ENCODE data around the gene GAREM1.

GAREM1 gene

GRCh38 chr18:32219431-32220018, 251.2 kb downstream of the GAREM1 start:
- Histone ChIP-seq H3K9me3 (ENCODE audit: low read length) (no peaks in the 10 kb centered on the region), H3K9ac (ENCODE audit: low read length) (no peak overlapping the region), H3K36me3 (ENCODE audit: insufficient read depth, low read length) (no peaks in the 10 kb centered on the region), H3K9me2 (ENCODE audit: low read depth, low read length) (no peaks in the 10 kb centered on the region), H3F3A (ENCODE audit: insufficient read depth, low read length) (no peaks in the 10 kb centered on the region), H4K20me1 (ENCODE audit: insufficient read depth, low read length) (no peaks in the 10 kb centered on the region), H3K79me2 (ENCODE audit: insufficient read depth, low read length) (no peaks in the 10 kb centered on the region), H3K4me2 (ENCODE audit: low read length) (no peak overlapping the region), H3K4me3 (ENCODE audit: low read depth, low read length, poor library complexity, severe bottlenecking) (no peak overlapping the region), H3K4me1 (ENCODE audit: insufficient read depth, low read length, severe bottlenecking) (no peaks in the 10 kb centered on the region), H3K27ac (ENCODE audit: low read depth, low read length, poor library complexity, severe bottlenecking) (no peak overlapping the region), H3K27me3 (ENCODE audit: insufficient read depth, low read length) (no peaks in the 10 kb centered on the region), H2AFZ (ENCODE audit: low read length) (no peak overlapping the region)
- TF ChIP-seq EZH2 (IDR thresholded peaks at IDR 0.05; ENCODE audit: borderline replicate concordance, low read length), result no peak
- no peak for TF ChIP-seq CTCF (IDR thresholded peaks at IDR 0.05; ENCODE audit: low read length)

- Histone ChIP-seq H3K9me3 (ENCODE audit: low read length) (no peaks in the 10 kb centered on the region), H3K79me2 (ENCODE audit: insufficient read depth, low read length) (no peaks in the 10 kb centered on the region), H3K36me3 (ENCODE audit: insufficient read depth, low read length) (no peaks in the 10 kb centered on the region), H3K27ac (ENCODE audit: low read depth, low read length, poor library complexity, severe bottlenecking) (no peak overlapping the region), H3K4me1 (ENCODE audit: insufficient read depth, low read length, severe bottlenecking) (no peaks in the 10 kb centered on the region), H3K9me2 (ENCODE audit: low read depth, low read length) (no peaks in the 10 kb centered on the region), H3K9ac (ENCODE audit: low read length) (no peak overlapping the region), H4K20me1 (ENCODE audit: insufficient read depth, low read length) (no peaks in the 10 kb centered on the region), H2AFZ (ENCODE audit: low read length) (no peak overlapping the region), H3F3A (ENCODE audit: insufficient read depth, low read length) (no peaks in the 10 kb centered on the region), H3K4me3 (ENCODE audit: low read depth, low read length, poor library complexity, severe bottlenecking) (no peak overlapping the region), H3K27me3 (ENCODE audit: insufficient read depth, low read length) (no peaks in the 10 kb centered on the region), H3K4me2 (ENCODE audit: low read length) (no peak overlapping the region)
- TF ChIP-seq CTCF (IDR thresholded peaks at IDR 0.05; ENCODE audit: low read length), result no peak
Observed at GRCh38 chr18:32216390-32216789, 254.3 kb downstream of the GAREM1 start.

GRCh38 chr18:32213693-32214092, 257.0 kb downstream of the GAREM1 start:
- H4K20me1 ChIP-seq (ENCODE audit: insufficient read depth, low read length), result no peaks in the 10 kb centered on the region
- no peak overlapping the region for H3K4me3 ChIP-seq (ENCODE audit: low read depth, low read length, poor library complexity, severe bottlenecking)
- no peak overlapping the region for H2AFZ ChIP-seq (ENCODE audit: low read length)
- no peaks in the 10 kb centered on the region for H3K79me2 ChIP-seq (ENCODE audit: insufficient read depth, low read length)
- H3K27me3 ChIP-seq (ENCODE audit: insufficient read depth, low read length), result no peaks in the 10 kb centered on the region
- H3K9ac ChIP-seq (ENCODE audit: low read length), result no peak overlapping the region
- no peak overlapping the region for H3K4me2 ChIP-seq (ENCODE audit: low read length)
- no peaks in the 10 kb centered on the region for H3K36me3 ChIP-seq (ENCODE audit: insufficient read depth, low read length)
- TF ChIP-seq EZH2 (IDR thresholded peaks at IDR 0.05; ENCODE audit: borderline replicate concordance, low read length) (no peak), CTCF (IDR thresholded peaks at IDR 0.05; ENCODE audit: low read length) (no peak)
- no peak overlapping the region for H3K27ac ChIP-seq (ENCODE audit: low read depth, low read length, poor library complexity, severe bottlenecking)
- H3K9me3 ChIP-seq (ENCODE audit: low read length), result no peaks in the 10 kb centered on the region
- H3F3A ChIP-seq (ENCODE audit: insufficient read depth, low read length), result no peaks in the 10 kb centered on the region
- no peaks in the 10 kb centered on the region for H3K4me1 ChIP-seq (ENCODE audit: insufficient read depth, low read length, severe bottlenecking)
- no peaks in the 10 kb centered on the region for H3K9me2 ChIP-seq (ENCODE audit: low read depth, low read length)
